ENCODE results near the gene ENG.
"Not testable (repeated sequence)": the region's sequence is repeated elsewhere in the genome, so short reads cannot be mapped to it uniquely, and the experiment has no call there.

ENG gene

DNA sequence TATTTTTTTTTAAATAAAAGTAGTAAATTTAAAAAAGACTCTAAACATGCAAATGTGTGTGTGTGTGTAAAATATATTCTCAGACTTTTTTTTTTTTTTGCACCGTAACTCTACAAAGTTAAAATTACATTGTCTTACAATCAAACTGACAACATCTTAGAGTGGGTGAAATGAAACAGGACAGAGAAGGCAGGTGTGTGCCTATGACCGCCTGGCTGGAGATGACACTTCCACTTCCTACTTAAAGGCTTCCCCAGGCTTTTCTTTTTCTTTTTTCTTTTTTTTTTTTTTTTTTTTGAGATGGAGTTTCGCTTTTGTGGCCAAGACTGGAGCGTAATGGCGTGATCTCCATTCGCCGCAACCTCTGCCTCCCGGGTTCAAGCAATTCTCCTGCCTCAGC is 25.7 kb upstream of the ENG start:
- no peak for DNase-seq (ENCODE audit: extremely low spot score, insufficient read length, low read depth)
- FAIRE-seq = no peak

DNA sequence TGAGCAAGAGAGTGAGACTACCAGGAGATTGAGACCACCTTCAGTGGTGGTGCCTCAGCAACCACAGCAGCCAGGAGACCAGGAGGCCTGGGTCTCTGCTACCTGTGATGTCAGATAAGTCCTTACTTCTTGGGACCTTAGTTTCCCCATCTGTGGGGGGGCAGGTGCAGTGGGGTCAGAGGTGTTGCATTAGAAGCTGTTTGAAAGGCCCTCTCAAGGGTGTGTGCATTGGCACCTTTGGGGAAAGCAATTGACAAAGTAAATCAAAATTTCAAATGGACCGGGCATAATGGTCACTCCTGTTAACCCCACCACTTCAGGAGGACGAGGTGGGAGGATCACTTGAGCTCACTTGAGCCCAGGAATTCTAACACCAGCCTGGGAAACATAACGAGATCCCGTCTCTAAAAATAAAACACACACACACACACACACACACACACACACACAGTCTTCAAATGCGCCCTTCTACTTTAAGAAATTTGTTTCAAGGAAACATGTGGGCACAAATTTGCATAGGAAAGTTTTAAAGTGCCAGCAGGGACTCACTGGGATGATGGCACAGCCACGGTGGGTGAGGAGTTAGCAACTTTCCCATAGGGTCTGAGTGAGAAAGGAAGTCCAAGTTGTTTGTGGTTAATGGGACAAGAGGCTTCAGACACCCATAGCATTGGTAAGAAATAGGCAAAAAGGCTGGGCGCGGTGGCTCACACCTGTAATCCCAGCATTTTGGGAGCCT is 24.4 kb upstream of the ENG start:
- FAIRE-seq = no peak
- DNase-seq (ENCODE audit: extremely low spot score, insufficient read length, low read depth) = no peak

DNA sequence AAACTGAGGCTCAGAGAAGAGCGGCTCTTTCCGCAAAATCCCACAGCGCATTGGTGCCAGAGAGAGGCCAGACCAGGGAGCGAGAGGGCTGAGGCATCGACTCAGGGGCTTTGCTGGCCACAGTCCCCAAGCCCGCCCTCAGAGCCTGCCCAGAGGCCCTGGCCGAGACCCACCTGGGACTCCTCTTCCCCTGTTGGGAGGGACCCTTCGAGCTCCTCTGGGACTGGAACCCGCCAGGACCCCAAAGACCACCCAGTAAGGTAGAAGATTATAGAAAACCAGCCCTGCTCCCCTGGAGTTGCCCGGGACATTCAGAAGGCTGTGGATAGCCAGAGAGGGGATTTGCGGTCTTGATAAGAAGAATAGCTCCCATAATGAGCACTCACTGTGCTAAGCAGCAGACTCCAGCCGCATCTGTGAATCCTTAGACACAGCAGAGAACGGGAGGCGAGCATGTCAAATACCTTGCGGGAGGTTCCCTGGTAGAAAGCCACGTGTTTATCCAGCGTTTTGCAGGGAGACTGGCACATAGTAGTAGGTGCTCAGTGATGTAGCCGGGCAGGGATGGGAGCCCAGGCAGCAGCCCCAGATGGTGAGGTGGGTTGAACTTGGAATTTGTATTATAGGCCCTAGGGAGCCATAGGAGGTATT is 23.7 kb upstream of the ENG start:
- FAIRE-seq (no peak), DNase-seq (ENCODE audit: extremely low spot score, insufficient read length, low read depth) (no peak)

DNA sequence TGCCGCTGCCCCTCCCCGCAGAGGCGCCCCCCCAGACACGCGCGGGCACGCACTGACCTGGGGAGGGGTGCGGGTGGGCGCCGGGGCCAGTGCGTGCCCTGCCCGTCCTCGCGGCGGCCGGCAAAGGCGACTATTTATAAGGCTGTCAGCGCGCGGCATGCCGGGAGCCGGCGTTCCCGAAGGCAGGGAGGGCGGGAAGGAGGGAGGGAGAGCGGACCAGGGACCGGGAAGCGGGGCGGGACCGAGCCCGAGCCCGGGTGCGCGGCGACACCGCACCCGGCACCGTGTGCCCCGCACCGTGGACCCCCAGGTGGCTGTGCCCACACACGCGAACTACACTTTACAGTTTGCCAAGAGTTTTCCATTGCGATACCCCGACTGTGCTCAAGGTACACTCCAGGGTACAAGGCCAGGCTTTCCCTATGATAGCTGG is 23.1 kb upstream of the ENG start, which contains the start of gene AK1:
AK1 (minus strand) TSS at position 110 of the 433 bp plus-strand sequence. CDS start 3,058 bp downstream, outside the sequence.
- no peak for FAIRE-seq

DNA sequence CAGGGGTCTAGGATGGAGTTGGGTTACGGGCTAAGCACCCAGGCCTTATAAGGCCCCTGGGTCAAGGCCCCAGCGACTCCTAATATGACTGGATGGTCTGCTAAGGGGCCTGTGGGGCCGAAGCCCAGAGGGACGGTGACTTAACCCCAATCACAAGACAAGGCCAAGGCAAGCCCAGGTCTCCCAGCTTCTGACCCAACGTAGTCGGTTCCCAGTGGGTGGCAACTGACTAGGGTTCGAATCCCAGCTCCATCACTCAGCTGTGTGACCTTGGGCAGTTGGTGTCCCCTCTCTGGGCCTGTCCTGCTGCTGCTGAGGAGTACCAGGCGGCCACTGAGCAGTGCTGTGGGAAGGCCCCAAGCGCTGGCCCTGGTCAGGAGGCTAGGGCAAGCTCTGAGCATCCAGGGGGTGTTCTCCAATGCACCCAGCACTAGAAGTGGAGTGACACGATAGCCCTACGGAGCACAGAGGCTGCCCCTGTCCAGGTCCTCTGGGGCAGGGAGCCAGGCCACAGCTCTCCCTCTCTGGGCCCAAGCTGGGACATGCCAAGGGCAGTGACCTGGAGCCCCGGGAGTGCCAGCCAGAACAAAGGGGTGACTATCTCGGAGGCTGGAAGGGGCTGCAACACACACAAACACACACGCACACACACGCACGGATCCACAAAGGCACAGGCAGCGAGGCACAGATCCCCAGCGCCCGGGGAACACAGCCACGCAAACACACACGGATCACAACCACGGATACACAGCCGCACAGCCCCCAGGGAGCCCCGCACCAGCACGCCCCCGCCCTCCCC is 22.5 kb upstream of the ENG start:
- FAIRE-seq (no peak), DNase-seq (ENCODE audit: extremely low spot score, insufficient read length, low read depth) (no peak)

More for the DNA sequence above, 23.1 kb upstream of the ENG start, which contains the start of gene AK1:
- DNase-seq (ENCODE audit: extremely low spot score, insufficient read length, low read depth) = no peak

DNA sequence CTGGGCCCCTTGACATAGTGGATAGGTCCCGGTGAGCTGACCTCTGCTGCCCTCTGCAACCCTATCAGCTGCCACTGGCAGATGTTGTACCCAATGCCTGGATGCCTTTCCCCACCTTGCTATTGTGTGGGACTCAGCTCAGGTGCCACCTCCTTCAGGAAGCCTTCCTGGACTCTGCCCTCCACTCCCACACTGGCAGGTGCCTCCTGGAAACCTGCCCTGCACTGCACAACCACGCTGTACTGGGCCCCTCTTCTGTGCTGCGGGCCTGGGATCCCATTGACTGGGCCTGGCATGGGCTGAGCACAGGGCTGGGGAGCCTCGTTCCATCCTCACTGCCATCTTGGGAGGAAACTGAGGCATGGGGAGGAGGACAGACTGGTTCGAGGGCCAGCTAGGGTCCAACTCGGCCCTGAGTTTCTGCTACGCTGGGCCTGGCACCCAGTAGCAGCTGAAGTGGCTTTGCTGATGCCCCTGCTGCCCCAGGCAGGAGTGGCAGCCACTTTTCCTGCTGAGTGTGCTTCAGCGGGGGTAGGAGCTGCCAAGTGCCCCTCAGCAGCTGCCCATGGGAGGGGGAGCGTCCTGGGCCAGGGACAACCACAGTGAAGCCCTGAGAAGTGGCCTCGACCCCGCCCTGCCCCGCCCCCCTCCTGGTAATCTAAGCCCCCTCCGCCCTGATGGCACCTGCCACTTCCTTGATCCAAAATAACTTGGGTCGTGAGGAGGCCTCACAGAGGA is 21.7 kb upstream of the ENG start:
- FAIRE-seq (no peak), DNase-seq (ENCODE audit: extremely low spot score, insufficient read length, low read depth) (no peak)

DNA sequence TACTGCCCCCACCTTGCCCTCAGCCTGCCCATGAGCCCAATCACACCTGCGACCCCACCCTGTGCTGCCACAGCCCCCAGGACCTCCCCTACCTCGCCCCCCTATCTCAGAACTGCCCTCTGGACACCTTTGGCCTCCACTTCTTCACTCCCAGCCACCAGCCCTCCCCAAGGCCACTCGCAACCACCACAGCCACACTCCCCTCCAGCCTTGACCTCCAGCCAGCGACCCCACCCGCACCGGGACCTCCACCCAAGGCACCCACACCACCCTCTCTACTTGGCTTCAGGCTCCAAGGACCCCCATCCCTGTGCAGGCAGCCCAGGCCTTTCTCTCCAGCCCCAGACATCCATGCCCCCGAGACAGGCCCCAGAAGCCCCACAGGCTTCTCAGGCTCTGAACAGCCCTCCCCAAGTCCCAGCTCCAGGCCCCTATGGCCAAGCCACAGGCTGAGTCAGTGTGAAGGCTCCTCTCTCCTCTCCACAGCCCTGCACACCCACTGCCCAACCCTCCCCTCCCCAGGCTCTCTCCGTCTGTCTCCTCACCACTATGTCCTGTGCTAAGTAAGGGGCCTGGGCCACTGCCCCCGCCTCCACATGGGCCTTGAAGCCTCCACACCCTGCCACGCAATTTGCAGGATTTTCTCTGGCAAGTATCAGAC is 21.0 kb upstream of the ENG start:
- FAIRE-seq (no peak), DNase-seq (ENCODE audit: extremely low spot score, insufficient read length, low read depth) (no peak)

DNA sequence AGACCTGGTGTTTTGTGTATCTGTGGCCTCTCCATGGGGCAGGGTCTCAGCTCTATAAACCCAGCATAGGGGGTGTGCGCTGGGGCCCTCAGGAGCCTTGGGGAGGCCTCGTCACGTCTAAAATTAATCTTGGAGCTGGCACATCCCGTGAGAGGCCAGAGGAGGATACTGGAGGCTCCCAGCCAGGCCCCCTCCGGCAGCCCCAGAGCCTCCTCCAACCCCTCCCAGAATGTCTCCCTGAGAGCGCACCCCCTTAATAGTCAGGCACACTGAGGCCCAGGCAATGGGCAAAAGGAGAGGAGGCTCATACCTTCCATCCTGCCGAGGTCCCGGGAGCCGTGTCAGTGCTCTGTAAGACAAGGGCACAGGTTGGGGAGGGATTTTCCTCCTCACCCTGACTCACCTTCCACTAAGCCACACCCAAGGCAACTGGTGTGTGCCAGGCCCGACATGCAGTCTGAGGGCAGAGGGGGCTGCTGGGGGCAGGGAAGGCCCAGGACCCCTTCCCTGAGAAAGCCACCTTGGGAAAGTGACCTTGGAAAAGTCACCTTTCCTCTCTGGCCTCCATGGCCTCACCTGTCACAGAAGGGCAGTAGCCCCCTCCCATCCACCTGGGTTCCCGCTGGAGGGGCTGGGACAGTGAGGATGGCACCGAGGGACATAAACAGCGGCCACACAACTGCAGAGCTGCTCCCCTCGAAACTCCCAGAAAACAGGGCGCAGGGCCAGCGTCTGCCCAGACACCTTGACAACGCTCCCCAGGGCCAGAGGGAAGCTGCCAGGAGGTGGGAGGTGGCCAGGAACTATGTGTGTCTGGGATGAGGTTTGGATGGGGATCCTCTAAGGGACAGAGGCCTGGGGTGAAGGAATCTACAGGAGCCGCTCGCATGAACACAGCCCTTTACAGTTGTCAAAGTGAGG is 20.1 kb upstream of the ENG start:
- no peak for DNase-seq (ENCODE audit: extremely low spot score, insufficient read length, low read depth)
- no peak for FAIRE-seq

DNA sequence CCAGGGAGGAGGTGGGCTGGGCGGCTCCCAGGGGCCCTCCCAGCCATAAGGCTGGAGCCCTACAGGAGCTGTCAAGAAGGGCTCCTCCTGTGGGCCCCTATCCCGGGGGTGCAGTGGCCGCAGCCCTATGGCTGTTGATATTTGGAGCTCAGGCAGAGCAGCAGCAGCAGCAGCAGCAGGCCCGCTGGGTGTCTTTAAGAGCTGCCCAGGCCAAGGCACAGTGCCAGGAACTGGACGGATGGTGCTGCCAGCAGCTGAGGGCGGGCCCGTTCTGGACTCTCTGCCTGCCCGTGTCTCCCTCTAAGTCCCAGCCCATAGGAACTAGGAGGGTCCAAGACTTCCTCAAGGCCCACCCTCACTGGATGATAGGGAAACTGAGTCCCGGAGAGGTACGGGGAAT is 19.4 kb upstream of the ENG start:
- FAIRE-seq (no peak), DNase-seq (ENCODE audit: extremely low spot score, insufficient read length, low read depth) (no peak)

DNA sequence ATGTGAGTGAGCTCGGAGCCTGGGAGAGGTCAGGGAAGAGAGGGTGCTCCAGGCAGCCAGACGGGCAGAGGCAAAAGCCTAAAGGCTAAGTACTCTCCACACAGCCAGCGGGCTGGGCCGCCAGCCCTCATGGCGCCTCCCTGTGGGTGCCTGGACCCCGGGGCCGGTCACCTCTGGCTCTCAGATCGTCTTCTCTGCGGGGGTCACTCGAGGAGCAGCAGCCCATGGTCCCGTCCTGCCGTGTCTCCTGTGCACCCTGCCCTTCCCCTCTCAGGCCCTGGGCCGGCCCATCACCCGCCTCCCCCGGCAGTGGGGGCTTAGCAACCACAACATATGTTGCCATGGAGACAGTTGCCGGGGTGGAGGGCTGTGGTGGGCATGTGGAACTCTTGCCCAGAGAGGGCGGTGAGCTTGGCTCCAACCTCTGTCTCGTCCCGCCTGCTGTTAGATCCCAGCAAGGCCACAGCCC is 18.8 kb upstream of the ENG start:
- no peak for DNase-seq (ENCODE audit: extremely low spot score, insufficient read length, low read depth)
- FAIRE-seq = no peak

DNA sequence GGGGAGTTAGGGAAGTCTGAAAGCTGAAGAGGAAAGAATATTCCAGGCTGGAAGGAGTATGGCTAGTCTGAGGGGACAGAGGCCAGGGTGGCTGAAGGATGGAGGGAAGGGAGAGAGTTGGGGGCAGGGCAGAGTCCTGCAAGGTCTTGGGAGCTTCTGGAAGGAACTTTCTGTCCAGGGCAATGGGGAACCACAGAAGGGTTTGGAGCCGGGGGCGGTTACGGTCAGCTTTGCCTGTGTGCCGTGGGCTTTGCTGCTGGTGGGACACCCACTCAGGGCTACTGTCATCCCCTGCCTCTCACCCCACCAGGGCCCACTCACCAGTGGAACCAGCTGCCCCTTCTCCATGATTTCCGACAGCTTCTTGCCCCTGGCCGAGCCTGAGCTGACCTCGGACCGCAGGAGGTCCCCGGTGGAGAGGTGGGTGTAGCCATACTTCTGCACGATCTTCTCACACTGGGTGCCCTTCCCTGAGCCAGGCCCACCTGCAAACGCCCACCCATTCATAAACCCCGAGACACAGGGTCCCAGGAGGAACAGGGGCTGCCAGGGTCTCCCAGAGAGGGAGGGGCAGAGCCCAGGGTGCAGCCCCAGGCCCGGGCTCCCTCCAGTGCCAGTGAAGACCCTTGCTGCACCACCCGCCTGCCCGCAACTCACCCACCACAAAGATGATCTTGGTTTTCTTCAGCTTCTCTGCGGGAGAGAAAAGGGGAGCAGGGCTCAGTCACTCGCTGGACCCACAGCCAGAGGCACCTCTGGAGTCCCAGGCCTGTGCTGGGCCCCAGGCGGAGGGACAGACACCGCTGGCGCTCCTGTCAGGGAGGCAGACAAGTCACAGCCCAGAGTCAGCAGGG is 18.1 kb upstream of the ENG start:
- FAIRE-seq (no peak), DNase-seq (ENCODE audit: extremely low spot score, insufficient read length, low read depth) (no peak)

DNA sequence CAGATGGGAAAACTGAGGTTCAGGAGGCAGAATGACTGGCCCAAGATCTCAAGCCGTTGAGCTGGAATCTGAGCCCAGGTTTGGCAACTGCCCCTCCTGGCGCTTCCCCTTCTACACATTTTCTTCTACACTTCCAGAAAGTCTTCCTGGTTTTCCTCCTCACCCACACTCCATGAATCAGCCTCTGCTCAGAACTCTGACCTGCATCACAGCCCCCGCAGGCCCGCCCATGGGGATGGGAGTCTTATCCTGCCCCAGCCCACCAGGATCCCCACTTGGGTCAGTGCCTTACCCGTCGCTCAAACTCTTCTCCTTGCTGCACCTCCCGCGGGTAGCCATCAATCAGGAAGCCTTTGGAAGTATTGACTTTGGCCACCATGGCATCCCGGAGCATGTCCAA is 17.1 kb upstream of the ENG start:
- FAIRE-seq (no peak), DNase-seq (ENCODE audit: extremely low spot score, insufficient read length, low read depth) (no peak)

DNA sequence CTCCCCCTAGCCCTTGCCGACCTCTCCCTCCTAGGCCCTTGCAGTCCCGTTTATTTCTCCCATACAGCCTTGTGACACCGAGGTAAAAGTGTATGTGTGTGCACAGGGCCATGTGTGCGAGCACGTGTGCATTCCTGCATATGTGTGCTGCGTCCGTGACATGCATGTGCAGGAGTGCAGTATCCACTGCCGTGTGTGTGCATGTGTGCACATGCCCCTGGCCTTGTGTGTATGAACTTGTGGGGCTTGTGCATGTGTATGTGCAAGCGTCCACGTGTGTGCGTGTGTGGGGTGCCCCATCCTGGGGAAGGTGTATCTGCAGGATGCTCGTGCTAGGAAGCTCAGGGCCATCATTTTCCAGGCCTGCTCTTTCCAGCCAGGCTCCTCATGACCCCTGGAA is 16.4 kb upstream of the ENG start:
- no peak for DNase-seq (ENCODE audit: extremely low spot score, insufficient read length, low read depth)
- no peak for FAIRE-seq

DNA sequence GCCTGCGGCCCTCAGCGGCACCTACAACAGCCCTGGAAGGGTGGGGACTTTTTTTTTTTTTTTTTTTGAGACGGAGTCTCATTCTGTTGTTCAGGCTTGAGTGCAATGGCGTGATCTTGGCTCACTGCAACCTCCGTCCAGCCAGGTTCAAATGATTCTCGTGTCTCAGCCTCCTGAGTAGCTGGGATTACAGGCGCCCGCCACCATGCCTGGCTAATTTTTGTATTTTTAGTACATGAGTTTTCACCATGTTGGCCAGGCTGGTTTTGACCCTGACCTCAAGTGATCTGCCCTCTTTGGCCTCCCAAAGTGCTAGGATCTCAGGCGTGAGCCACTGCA is 15.7 kb upstream of the ENG start:
- not testable (repeated sequence) for DNase-seq (ENCODE audit: extremely low spot score, insufficient read length, low read depth); FAIRE-seq

DNA sequence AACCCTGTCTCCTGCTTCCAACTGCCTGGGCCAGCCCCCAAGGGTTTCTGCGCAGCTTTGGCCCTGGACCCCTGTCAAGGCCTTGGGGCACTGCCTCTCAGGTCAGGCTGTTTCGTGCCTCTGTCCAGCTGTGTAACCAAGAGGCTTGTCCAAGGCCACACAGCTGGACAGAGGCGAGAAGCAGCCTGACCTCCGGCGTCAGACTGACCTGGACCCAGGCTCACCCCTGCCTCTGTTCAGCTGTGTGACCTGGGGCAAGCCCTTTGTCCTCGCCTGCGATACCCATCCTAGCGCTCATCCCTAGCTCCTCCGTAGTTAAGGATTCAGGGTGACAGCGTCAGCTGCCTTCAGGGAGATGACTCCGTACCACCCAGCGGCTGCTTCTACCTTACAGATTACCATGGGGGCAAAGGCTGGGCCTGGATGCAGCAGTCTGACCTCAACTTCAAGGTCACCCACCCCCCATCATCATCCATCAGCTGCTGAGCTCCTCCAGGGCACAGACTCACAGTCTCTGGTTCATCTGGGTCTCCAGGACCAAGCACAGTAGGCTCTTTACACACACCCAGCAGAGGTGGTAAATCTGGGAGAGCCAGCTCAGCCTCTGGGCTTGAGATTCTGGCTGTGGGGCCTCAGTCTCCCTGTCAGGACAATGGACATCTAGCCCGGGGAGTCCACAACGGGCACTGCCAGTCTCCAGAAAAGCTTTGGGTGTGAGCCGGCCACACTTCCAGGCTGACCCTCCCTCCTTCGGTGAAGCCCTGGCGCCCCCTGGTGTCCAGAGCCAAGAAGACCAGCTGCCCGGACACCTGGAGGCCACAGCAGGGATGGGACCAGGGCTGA is 15.1 kb upstream of the ENG start:
- peak; percentile 89 for FAIRE-seq

DNA sequence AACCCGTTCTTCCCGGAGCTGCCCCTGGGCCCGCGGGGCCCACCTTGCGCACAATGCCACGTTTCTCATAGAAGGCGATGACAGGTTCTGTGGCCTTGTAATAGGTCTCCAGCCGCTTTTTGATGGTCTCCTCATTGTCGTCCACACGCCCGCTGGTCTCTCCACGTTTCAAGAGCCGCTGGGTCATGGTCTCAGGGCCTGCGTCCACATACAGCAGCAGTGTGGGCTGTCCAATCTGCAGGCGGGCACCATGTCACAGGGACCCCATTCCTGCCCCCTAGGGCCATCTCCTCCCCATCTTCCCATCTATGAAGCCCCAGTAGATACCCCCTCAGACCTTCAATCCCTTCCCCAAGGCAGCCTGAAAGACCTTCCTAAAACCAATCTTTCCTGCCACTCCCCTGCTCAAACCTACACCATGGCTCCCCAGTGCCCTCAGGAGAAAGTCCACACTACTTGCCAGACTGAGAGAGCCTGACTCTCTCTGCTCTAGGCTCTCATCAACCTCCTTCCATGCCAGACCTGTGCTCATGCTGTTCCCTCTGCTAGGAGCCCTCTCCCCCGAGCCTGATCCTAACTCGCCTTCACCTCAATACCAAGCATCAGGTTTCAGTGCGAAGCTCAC is 13.9 kb upstream of the ENG start:
- FAIRE-seq = no peak

More for the DNA sequence above, 15.1 kb upstream of the ENG start:
- peak; percentile 90 for DNase-seq (ENCODE audit: extremely low spot score, insufficient read length, low read depth)

More for the DNA sequence above, 13.9 kb upstream of the ENG start:
- DNase-seq (ENCODE audit: extremely low spot score, insufficient read length, low read depth) = no peak

Measured in GM18507 (cell line).